Stimulated activated CD8-positive, alpha-beta memory T cell treated with anti-CD3 and anti-CD28 coated beads, Interleukin-4, amount 100 ng/mL, for 1 hour (primary cell): Measurements from ENCODE around the gene SLC22A1.
"Not testable (repeated sequence)": the region's sequence is repeated elsewhere in the genome, so short reads cannot be mapped to it uniquely, and the experiment has no call there.

Experiments
- DNase-seq, 2 donors: peaks; one replicate each; pipeline ENCODE4 v3.0.0-alpha.2; 2020; ENCODE audit warnings: low read depth in 2 of 2, low spot score in 1 of 2

The SLC22A1 gene

DNA sequence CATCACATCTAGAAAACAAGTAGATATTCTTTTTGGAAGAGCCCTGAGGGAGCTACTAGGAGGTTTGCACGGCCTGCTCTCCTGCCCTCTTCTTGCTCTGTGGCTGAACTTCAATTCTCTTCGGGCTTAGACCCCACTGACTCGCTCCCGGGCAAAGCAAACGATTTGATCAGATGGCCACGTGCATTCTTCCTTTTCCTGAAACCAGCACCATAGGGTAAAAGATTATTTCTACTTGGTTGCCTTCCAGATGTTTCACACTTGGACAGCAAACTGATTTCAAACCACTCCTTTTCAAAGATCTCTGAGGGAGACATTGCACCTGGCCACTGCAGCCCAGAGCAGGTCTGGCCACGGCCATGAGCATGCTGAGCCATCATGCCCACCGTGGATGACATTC lies at the start of gene SLC22A1:
TSS of gene SLC22A1 (plus strand) at position 258 of the 400 bp plus-strand sequence. CDS start at position 379, 121 bp downstream.
- DNase-seq = no peak

- DNase-seq = no peak
These were observed 48.3 kb upstream of the SLC22A1 start for GRCh38 chr6:160073272-160073671.

GRCh38 chr6:160076009-160076408 lies 45.6 kb upstream of the SLC22A1 start:
- no peak for DNase-seq

DNA sequence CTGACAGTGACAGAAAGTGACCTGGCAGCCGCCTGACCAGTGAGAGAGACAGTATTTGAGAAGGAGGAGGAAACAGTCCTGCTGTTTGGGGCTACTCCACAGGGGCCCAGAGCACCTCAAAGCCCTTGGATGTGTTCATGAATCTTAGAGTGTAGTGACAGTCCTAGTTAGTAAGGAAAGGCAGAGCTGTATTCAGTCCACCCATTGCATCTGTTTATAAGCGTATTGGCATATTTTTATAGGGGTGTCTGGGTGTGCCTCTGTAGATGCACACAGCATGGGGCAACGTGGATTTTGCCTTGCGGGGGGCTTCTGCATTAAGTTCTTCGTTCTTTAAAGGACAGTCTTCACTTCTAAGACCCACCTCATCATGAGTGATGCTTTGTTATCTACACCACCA lies 44.6 kb upstream of the SLC22A1 start:
- DNase-seq = no peak

- DNase-seq = no peak
These were observed 44.1 kb upstream of the SLC22A1 start for GRCh38 chr6:160077526-160077925.

DNA sequence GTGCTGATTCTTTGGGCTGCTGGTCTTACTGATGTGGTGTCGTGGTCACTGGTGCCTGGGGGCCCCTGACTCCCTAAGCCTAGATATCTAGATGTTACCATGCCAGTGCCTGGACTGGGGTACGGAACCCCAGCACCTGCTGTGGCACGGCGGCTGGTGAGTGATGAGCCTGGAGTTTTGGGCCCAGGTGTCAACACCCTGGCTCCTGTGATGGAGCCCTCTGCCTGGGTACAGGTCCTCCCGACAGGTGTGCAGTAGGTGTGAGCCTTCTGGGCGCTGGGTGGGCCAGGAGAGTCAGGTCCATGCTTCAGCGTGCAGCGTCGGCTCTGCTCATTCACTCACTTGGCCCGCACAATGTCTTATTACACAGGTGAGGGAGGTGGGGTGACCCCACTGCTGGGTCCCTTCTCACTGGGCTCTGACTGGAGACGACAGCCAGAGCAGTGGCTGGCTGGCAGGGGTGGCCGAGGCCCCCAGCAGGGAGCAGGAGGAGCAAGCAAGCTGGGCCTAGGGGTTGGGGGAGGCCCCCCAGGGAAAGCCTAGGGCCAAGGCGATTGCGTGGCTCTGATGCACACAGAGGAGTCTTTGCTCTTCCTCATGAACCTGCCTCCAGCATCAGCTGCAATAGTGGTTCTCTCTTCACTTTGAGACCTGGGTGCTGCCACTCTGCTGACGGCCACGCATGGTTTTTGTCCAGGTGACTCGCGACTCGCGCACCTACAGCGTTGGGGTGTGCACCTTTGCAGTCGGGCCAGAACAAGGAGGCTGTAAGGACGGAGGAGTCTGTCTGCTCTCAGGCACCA lies 42.5 kb upstream of the SLC22A1 start:
- no peak for DNase-seq

DNA sequence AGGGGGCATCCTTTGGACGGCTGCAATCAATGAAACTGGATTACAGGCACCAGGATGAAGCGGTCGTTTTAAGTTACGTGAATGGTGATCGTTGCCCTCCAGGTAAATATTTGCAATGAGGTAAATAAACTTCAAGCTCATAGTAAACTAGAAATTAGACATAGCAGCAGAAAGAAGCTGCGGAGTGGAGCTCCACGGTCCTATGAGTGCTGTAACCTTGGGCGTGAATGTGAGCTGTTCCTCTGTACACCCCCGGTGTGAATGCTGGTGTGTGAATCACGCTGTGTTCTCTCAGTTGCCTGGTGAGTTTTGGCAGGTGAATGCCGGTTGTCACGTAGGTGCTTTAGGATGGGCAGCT lies 42.0 kb upstream of the SLC22A1 start:
- DNase-seq = no peak

DNA sequence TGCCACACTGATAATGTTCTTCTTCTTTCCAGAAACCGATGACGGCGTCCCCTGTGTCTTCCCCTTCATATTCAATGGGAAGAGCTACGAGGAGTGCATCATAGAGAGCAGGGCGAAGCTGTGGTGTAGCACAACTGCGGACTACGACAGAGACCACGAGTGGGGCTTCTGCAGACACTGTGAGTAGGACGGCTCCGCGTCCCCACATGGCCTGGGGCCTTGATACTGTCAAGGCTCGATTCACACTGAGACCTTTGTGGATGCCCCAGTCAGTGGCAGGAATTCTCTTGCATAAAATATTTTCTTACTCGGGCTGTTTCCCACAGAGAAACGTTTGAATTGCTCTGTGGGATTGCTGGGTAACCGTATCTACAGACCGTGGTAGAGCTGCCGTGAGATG lies 41.5 kb upstream of the SLC22A1 start:
- no peak for DNase-seq

- DNase-seq = no peak
These were observed 40.2 kb upstream of the SLC22A1 start for GRCh38 chr6:160081398-160081797.

- no peak for DNase-seq
These were observed 39.0 kb upstream of the SLC22A1 start for GRCh38 chr6:160082627-160083026.

- no peak for DNase-seq
These were observed 37.3 kb upstream of the SLC22A1 start for GRCh38 chr6:160084198-160084776.

DNA sequence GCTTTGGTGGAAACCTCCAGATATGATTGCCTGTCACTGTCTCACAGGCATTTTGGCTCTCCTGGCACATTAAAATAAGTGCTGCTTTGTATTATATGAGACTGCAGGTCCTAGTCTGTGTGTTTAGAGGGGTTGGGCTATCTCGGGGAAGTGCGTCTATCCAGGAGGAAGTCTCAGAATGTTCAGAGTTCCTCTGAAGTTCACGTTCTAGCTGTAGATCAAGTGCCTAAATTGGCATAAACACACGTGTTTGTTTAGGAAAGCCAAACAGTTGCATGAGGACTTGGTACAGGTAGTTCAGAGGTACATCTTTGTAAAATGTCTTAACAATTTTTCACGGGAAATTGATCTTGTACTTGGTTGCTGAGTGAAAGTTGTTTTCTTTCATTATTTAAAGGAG lies 36.4 kb upstream of the SLC22A1 start:
- no peak for DNase-seq

GRCh38 chr6:160085713-160086505 lies 35.7 kb upstream of the SLC22A1 start:
- no peak for DNase-seq

DNA sequence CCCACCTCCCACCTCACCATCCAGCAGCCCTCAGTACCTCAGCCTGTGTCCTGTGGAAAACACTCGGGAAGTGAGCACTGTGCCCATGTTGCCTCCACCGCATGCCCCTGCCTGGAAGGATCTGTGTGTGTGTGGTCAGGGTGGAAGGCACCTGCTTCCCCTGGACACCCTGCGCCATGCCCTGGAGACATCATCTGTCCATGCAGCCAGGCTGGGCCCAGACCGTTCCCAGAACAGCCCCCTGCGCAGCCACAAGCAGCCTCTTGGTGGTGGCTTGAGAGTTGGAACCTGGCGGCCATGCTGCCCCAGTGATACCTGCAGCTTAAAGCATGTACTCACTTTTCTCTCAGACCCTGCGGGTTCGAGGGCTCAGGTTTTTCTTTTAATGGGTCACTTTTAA lies 34.9 kb upstream of the SLC22A1 start:
- no peak for DNase-seq

- no peak for DNase-seq
These were observed 33.4 kb upstream of the SLC22A1 start for GRCh38 chr6:160088069-160088783.

DNA sequence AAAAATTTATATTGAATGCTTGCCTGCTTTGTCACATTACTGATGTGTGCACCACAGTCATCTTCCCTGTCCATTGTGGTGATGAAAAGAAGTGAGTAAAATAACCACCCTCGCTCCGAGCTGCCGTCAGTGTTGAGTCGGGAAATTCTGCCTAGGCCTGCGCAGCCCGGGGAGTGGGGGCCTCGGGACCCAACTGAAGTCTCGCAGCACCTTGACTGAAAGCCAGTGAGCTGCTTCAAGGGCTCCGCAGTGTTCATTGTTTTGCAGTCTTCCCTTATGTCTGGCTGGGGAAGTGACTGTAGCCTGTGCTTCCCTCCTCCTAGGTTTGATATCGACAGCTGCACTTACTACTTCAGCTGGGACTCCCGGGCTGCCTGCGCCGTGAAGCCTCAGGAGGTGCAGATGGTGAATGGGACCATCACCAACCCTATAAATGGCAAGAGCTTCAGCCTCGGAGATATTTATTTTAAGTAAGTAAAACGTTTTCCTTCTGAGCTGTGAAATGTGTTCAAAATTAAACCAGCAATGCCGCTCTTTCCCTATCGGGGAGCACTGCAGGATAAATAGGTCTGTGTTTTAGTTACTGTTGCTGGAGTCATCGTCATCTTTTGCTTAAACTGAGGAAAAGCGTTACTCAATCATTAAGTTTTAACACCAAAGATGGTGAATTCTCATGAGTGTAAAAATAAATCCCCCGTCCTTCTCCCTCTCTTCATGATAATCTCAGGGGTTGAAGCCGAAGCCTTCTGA lies 32.7 kb upstream of the SLC22A1 start:
- no peak for DNase-seq

GRCh38 chr6:160089534-160089897 lies 32.1 kb upstream of the SLC22A1 start:
- no peak for DNase-seq

GRCh38 chr6:160090442-160091239 lies 31.0 kb upstream of the SLC22A1 start:
- DNase-seq = not testable (repeated sequence)

- DNase-seq = not testable (repeated sequence)
These were observed 29.4 kb upstream of the SLC22A1 start for GRCh38 chr6:160092176-160092575.

DNA sequence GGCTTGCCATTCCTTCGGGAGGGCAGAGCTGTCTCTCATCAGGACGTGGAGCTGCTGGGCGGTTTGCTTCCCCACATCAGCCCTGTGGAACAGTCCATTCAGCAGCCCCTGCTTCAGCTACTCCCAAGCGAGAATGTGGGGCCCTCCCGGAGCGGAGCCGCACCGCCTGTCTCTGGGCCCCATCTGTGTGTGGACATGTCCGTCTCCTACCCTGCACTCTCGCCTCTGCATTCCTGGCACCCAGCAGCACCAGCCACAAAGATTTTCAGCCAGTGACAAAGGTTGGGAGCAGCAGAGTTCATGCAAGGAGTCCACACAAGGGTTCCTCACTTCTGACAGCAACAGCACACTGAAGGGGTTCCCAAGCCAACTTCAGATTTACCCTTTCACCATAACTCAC lies 29.0 kb upstream of the SLC22A1 start:
- no peak for DNase-seq
